H1 (cell line): ENCODE data around the gene CREB3L1. TPM values are rescaled to one million over a fixed set of nuclear protein-coding genes. Genes with fewer than 3 reads are reported as not detected.

Source experiments
- CTCF ChIA-PET: fragments of 300-600 bp; sonication (Branson Sonifier 250); formaldehyde crosslinking; loops from one replicate; lab custom pipeline; 2021; ENCODE audit not compliant: partially characterized antibody; lab: Charles Lee
- POLR2A ChIA-PET: fragments of 300-600 bp; sonication (Branson Sonifier 250); formaldehyde crosslinking; loops from one replicate; lab custom pipeline; 2021; ENCODE audit warnings: inconsistent platforms; ENCODE audit not compliant: partially characterized antibody; lab: Charles Lee
- DNase-seq, 2 experiments: peaks; one replicate each; pipeline versions ENCODE4 v3.0.0 to v3.0.0-alpha.2; 2010 to 2022; ENCODE audit warnings: low spot score in 2 of 2, low read depth in 1 of 2, mixed read lengths in 1 of 2
- FAIRE-seq: peaks from 2 replicates; lab custom pipeline; 2011; peaks lifted over from hg19 to GRCh38; lab: Jason Lieb, UNC
- H2AFZ ChIP-seq: 2 replicates; pipeline ENCODE4 v1.8.1; 2012; ENCODE audit warnings: low read length, inconsistent platforms
- H2AK5ac ChIP-seq: 2 replicates; pipeline ENCODE4 v1.6.1; 2013; ENCODE audit warnings: low read depth, low read length
- H2BK120ac ChIP-seq: replicated peaks from 2 replicates; pipeline ENCODE3; 2013; ENCODE audit warnings: low read depth, low read length, inconsistent platforms
- H2BK12ac ChIP-seq: 2 replicates; pipeline ENCODE4 v1.6.1; 2013; ENCODE audit warnings: low read depth, low read length
- H2BK15ac ChIP-seq: 2 replicates; pipeline ENCODE4 v1.6.1; 2013; ENCODE audit warnings: low read length
- H2BK20ac ChIP-seq: 2 replicates; pipeline ENCODE4 v1.6.1; 2013; ENCODE audit warnings: low read length
- H2BK5ac ChIP-seq: 2 replicates; pipeline ENCODE4 v1.6.1; 2013; ENCODE audit warnings: low read depth, low read length
- H3K14ac ChIP-seq: 2 replicates; pipeline ENCODE4 v1.6.1; 2013; ENCODE audit warnings: inconsistent platforms; ENCODE audit not compliant: insufficient read length
- H3K18ac ChIP-seq: 2 replicates; pipeline ENCODE4 v1.6.1; 2013; ENCODE audit warnings: low read length; ENCODE audit errors: extremely low read depth
- H3K23ac ChIP-seq: 2 replicates; pipeline ENCODE4 v1.6.1; 2013; ENCODE audit warnings: inconsistent platforms; ENCODE audit not compliant: insufficient read length
- H3K23me2 ChIP-seq: 2 replicates; pipeline ENCODE4 v1.6.1; 2013; ENCODE audit warnings: low read depth, low read length
- H3K27ac ChIP-seq: 2 replicates; pipeline ENCODE4 v1.6.1; 2011; ENCODE audit warnings: low read depth, low read length, inconsistent platforms
- H3K27me3 ChIP-seq, 4 experiments: replicated peaks in 1 of 4; 1 replicate in 1 of 4; 2 replicates in 3 of 4; pipeline versions ENCODE4 v1.6.1 to v1.8.1; 2011 to 2013; ENCODE audit warnings: low read length in 3 of 4, mild to moderate bottlenecking in 3 of 4, inconsistent platforms in 2 of 4, mixed read lengths in 2 of 4, moderate library complexity in 1 of 4; ENCODE audit not compliant: control insufficient read depth in 3 of 4, insufficient read depth in 3 of 4; ENCODE audit errors: extremely low read depth in 1 of 4
- H3K36me3 ChIP-seq, 4 experiments: 2 replicates each; pipeline versions ENCODE4 v1.6.1 to v1.8.1; 2011 to 2013; ENCODE audit warnings: mild to moderate bottlenecking in 4 of 4, low read length in 3 of 4, moderate library complexity in 2 of 4, control low read depth in 1 of 4, inconsistent platforms in 1 of 4; ENCODE audit not compliant: insufficient read depth in 4 of 4, control insufficient read depth in 2 of 4
- H3K4ac ChIP-seq: replicated peaks from 2 replicates; pipeline ENCODE3; 2013; ENCODE audit warnings: low read length, low read depth, mixed read lengths, inconsistent platforms; ENCODE audit not compliant: insufficient read length
- H3K4me1 ChIP-seq, 4 experiments: replicated peaks in 1 of 4; 1 replicate in 1 of 4; 2 replicates in 3 of 4; pipeline versions ENCODE4 v1.6.1 to v1.8.1; 2011 to 2013; ENCODE audit warnings: low read length in 3 of 4, inconsistent platforms in 2 of 4, mixed read lengths in 1 of 4; ENCODE audit not compliant: insufficient read depth in 4 of 4, control insufficient read depth in 3 of 4
- H3K4me2 ChIP-seq, 2 experiments: 2 replicates each; pipeline versions ENCODE4 v1.6.1 to v1.8.1; 2011 to 2013; ENCODE audit warnings: low read depth in 2 of 2, low read length in 2 of 2, control low read depth in 1 of 2, inconsistent platforms in 1 of 2, mild to moderate bottlenecking in 1 of 2; ENCODE audit not compliant: insufficient read depth in 1 of 2
- H3K4me3 ChIP-seq, 4 experiments: fragments of 200-600, 300-600 bp in 1 of 4; sonication (generic), shearing (Covaris generic), sonication (Bioruptor Twin) in 1 of 4; 2 replicates each; pipeline versions ENCODE4 v1.5.1 to v1.8.1; 2011 to 2016; ENCODE audit warnings: low read length in 4 of 4, low read depth in 3 of 4, control low read depth in 2 of 4, inconsistent platforms in 2 of 4, mild to moderate bottlenecking in 2 of 4, mixed read lengths in 1 of 4, moderate library complexity in 1 of 4; ENCODE audit not compliant: insufficient read depth in 2 of 4; ENCODE audit errors: extremely low read depth in 1 of 4
- H3K56ac ChIP-seq: replicated peaks from 2 replicates; pipeline ENCODE3; 2013; ENCODE audit warnings: low read depth, mild to moderate bottlenecking, mixed read lengths, low read length, inconsistent platforms; ENCODE audit not compliant: insufficient read length
- H3K79me1 ChIP-seq: 2 replicates; pipeline ENCODE4 v1.6.1; 2013; ENCODE audit warnings: low read depth, low read length, control low read depth
- H3K79me2 ChIP-seq, 2 experiments: 2 replicates each; pipeline versions ENCODE4 v1.6.1 to v1.8.1; 2012 to 2013; ENCODE audit warnings: low read length in 2 of 2, mild to moderate bottlenecking in 2 of 2, inconsistent platforms in 1 of 2; ENCODE audit not compliant: insufficient read depth in 2 of 2, control insufficient read depth in 1 of 2
- H3K9ac ChIP-seq, 4 experiments: replicated peaks in 1 of 4; 1 replicate in 1 of 4; 2 replicates in 3 of 4; pipeline versions ENCODE4 v1.6.1 to v1.8.1; 2011 to 2013; ENCODE audit warnings: low read depth in 3 of 4, low read length in 3 of 4, control low read depth in 2 of 4, mild to moderate bottlenecking in 2 of 4, moderate library complexity in 2 of 4, inconsistent platforms in 1 of 4; ENCODE audit errors: extremely low read depth in 1 of 4
- H3K9me3 ChIP-seq, 2 experiments: 2 replicates each; pipeline versions ENCODE4 v1.6.1 to v1.8.1; 2012 to 2013; ENCODE audit warnings: mild to moderate bottlenecking in 2 of 2, moderate library complexity in 2 of 2, control low read depth in 1 of 2, inconsistent platforms in 1 of 2, low read depth in 1 of 2, low read length in 1 of 2, mixed read lengths in 1 of 2; ENCODE audit not compliant: insufficient read depth in 2 of 2
- H4K20me1 ChIP-seq, 2 experiments: replicated peaks in 1 of 2; 2 replicates each; pipeline versions ENCODE3 to v1.8.1; 2011 to 2013; ENCODE audit warnings: inconsistent platforms in 2 of 2, low read length in 2 of 2, mild to moderate bottlenecking in 1 of 2; ENCODE audit not compliant: insufficient read depth in 2 of 2, control insufficient read depth in 1 of 2
- H4K5ac ChIP-seq: 2 replicates; pipeline ENCODE4 v1.6.1; 2013; ENCODE audit warnings: low read length, low read depth, mixed read lengths, inconsistent platforms; ENCODE audit not compliant: insufficient read length
- H4K8ac ChIP-seq: 2 replicates; pipeline ENCODE4 v1.8.0; 2013; ENCODE audit warnings: mild to moderate bottlenecking, moderate library complexity, low read length, inconsistent platforms; ENCODE audit not compliant: insufficient read depth; ENCODE audit errors: extremely low read depth
- H4K91ac ChIP-seq: replicated peaks from 2 replicates; pipeline ENCODE3; 2013; ENCODE audit warnings: low read length, mixed read lengths, inconsistent platforms; ENCODE audit not compliant: insufficient read length
- BACH1 ChIP-seq: IDR thresholded peaks from 2 replicates; pipeline ENCODE4 v1.6.1; 2012; ENCODE audit warnings: low read length, improper control_type of control experiment
- BRCA1 ChIP-seq: IDR thresholded peaks from 2 replicates; pipeline ENCODE4 v1.6.1; 2012; ENCODE audit warnings: low read depth, low read length, improper control_type of control experiment
- E2F6 ChIP-seq: IDR thresholded peaks from 2 replicates; pipeline ENCODE4 v1.6.1; 2012; ENCODE audit warnings: inconsistent platforms
- EGR1 ChIP-seq: IDR thresholded peaks from 2 replicates; pipeline ENCODE4 v1.6.1; 2011; ENCODE audit warnings: low read depth, low read length, borderline replicate concordance
- GTF2F1 ChIP-seq: IDR thresholded peaks from 2 replicates; pipeline ENCODE4 v1.6.1; 2012; ENCODE audit warnings: low read depth, low read length, improper control_type of control experiment, borderline replicate concordance
- KDM4A ChIP-seq: IDR thresholded peaks from one replicate; pipeline ENCODE4 v1.7.1; 2012; ENCODE audit warnings: low read depth, mild to moderate bottlenecking, moderate library complexity, low read length, inconsistent platforms; ENCODE audit not compliant: severe bottlenecking
- POLR2A ChIP-seq, 2 experiments: IDR thresholded peaks; 1 replicate in 1 of 2; 2 replicates in 1 of 2; pipeline ENCODE4 v1.6.1; 2011; ENCODE audit warnings: low read depth in 2 of 2, low read length in 2 of 2, mild to moderate bottlenecking in 2 of 2; ENCODE audit errors: control extremely low read depth in 1 of 2
- POU5F1 ChIP-seq: IDR thresholded peaks from 2 replicates; pipeline ENCODE4 v1.6.1; 2011; ENCODE audit warnings: low read depth, mild to moderate bottlenecking, low read length, moderate library complexity
- RNF2 ChIP-seq: fragments of 200-900, 300-1000 bp; sonication (generic); IDR thresholded peaks from 2 replicates; pipeline ENCODE4 v1.7.1; 2016; ENCODE audit warnings: borderline replicate concordance, low read depth, mild to moderate bottlenecking, antibody characterized with exemption, low read length; ENCODE audit not compliant: poor library complexity, severe bottlenecking; ENCODE audit errors: missing control alignments
- SIN3A ChIP-seq, 2 experiments: IDR thresholded peaks in 1 of 2; conservative IDR thresholded peaks in 1 of 2; 2 replicates each; pipeline ENCODE4 v1.6.1; 2011 to 2012; ENCODE audit warnings: low read length in 2 of 2, improper control_type of control experiment in 1 of 2, low read depth in 1 of 2, mild to moderate bottlenecking in 1 of 2
- SIRT6 ChIP-seq: IDR thresholded peaks from one replicate; pipeline ENCODE4 v1.7.1; 2012; ENCODE audit warnings: low read length, inconsistent platforms
- TCF12 ChIP-seq: IDR thresholded peaks from 2 replicates; pipeline ENCODE4 v1.6.1; 2011; ENCODE audit warnings: low read depth, mild to moderate bottlenecking, low read length
- YY1 ChIP-seq: IDR thresholded peaks from 2 replicates; pipeline ENCODE4 v1.6.1; 2011; ENCODE audit warnings: low read depth, mild to moderate bottlenecking, low read length
- WGBS, 2 experiments: shearing (Covaris generic) in 1 of 2; methylation state at CpG; one replicate each; pipeline versions ENCODE4 v1.1.6 to v1.1.7; 2013 to 2015; ENCODE audit warnings: low lambda C conversion rate in 2 of 2, mixed read lengths in 2 of 2, inconsistent platforms in 1 of 2, low coverage in 1 of 2, missing lambda C conversion rate in 1 of 2; ENCODE audit not compliant: insufficient replicate concordance in 2 of 2, insufficient coverage in 1 of 2, insufficient read length in 1 of 2; ENCODE audit errors: extremely low coverage in 1 of 2, missing lambda C conversion rate in 1 of 2; 5-methylcytosine and 5-hydroxymethylcytosine counted together
- polyA plus RNA-seq, 7 experiments: library from polyadenylated mRNA; depleted of rRNA in 3 of 7; stranded (reverse) in 5 of 7; unstranded in 2 of 7; fragments of >200 nt in 5 of 7; fragments of 200-250 nt in 2 of 7; gene quantifications; 1 replicate in 5 of 7; 2 replicates in 1 of 7; 4 replicates in 1 of 7; pipeline versions ENCODE4 v1.2.1 to v1.2.3, GENCODE V29; 2011 to 2013; ENCODE audit warnings: missing spikeins in 2 of 7, mixed read lengths in 2 of 7
- total RNA-seq: library from RNA; stranded (reverse); fragmentation: NEBNext Ultra II Directional; extraction: Animal tissue kit (Norgen Biotek cat#: 25700); gene quantifications from 2 replicates; pipeline ENCODE4 v1.2.1, GENCODE V29; 2021

The CREB3L1 gene
- total and polyA plus RNA-seq, 2 of the 8 experiments (the other 6 are each of a cell fraction or from before 2014, with no cell fraction given), result 4.1 to 12.7 TPM

GRCh38 chr11:46250745-46251052 lies 26.8 kb upstream of the CREB3L1 start:
- WGBS, 2 experiments, result 84% methylated on average over 2 of the region's 2 CpGs; no CpG with 5 or more reads in 1 of the 2 experiments
- no peak overlapping the region for H3K23ac ChIP-seq
- no peak overlapping the region for H2BK12ac ChIP-seq
- no peak overlapping the region for H3K4me2 ChIP-seq
- DNase-seq, result no peak
- POLR2A ChIA-PET, result interaction anchor here (1.4 to 5.0 kb wide), 3 partner anchors 8 to 45 kb away, joined by 3 to 41 read pairs (median 12); no protein-coding TSS in a partner anchor
- no peak for FAIRE-seq
- no peak overlapping the region for H3K4me3 ChIP-seq
- H3K56ac ChIP-seq, result no peak overlapping the region
- no peak overlapping the region for H4K5ac ChIP-seq
- no peak overlapping the region for H2BK15ac ChIP-seq
- H4K8ac ChIP-seq, result no peak overlapping the region
- no peak overlapping the region for H3K14ac ChIP-seq
- H3K4ac ChIP-seq, result no peak overlapping the region
- H3K9ac ChIP-seq, result no peak overlapping the region
- no peak overlapping the region for H2AK5ac ChIP-seq
- no peaks in the 10 kb centered on the region for H3K27me3 ChIP-seq
- no peaks in the 10 kb centered on the region for H3K79me1 ChIP-seq
- H2BK20ac ChIP-seq, result no peak overlapping the region
- no peaks in the 10 kb centered on the region; the same call in 1 of the 2 replicates for H3K23me2 ChIP-seq
- H3K4me1 ChIP-seq, result peaks cover 0 to 4% (median 1%) of the 10 kb centered on the region in 4 experiments; a peak in 4 of 7 replicates
- no peak for TF ChIP-seq BRCA1
- no peak for TF ChIP-seq SIRT6
- no peak for TF ChIP-seq POLR2A (IDR thresholded peaks at IDR 0.05; ENCODE audit: control extremely low read depth in 1 of 2, low read depth in 2 of 2, low read length in 2 of 2)
- no peak for TF ChIP-seq BACH1
- TF ChIP-seq GTF2F1, result no peak
- TF ChIP-seq TCF12, result no peak
- TF ChIP-seq SIN3A (conservative IDR thresholded peaks at IDR 0.05 in 1 of 2, IDR thresholded peaks at IDR 0.05 in 1 of 2; ENCODE audit: low read depth in 1 of 2, low read length in 2 of 2), result no peak
- no peak for TF ChIP-seq POU5F1
- TF ChIP-seq RNF2, result no peak
- TF ChIP-seq KDM4A, result no peak
- TF ChIP-seq YY1, result no peak
- no peak for TF ChIP-seq E2F6
- TF ChIP-seq EGR1, result no peak
- no peak overlapping the region for H2AFZ ChIP-seq
- H3K27ac ChIP-seq, result no peak overlapping the region
- H2BK120ac ChIP-seq, result no peak overlapping the region
- no peaks in the 10 kb centered on the region; a peak in 1 of 4 replicates for H3K9me3 ChIP-seq
- H4K20me1 ChIP-seq, result no peaks in the 10 kb centered on the region
- no peaks in the 10 kb centered on the region for H3K36me3 ChIP-seq
- H3K79me2 ChIP-seq, result no peaks in the 10 kb centered on the region
- H3K18ac ChIP-seq, result no peak overlapping the region
- H2BK5ac ChIP-seq, result no peak overlapping the region
- CTCF ChIA-PET, result interaction anchor here (1.3 to 21.7 kb wide), 7 partner anchors 12 to 133 kb away, joined by 3 to 858 read pairs (median 5); partner anchors contain the start of gene CREB3L1
- H4K91ac ChIP-seq, result no peak overlapping the region
